ENCODE results near the gene KLHL29.
A peak's percentile ranks its signal among the peaks of the same experiment; 100 is the strongest.

The KLHL29 gene

GRCh38 chr2:23422089-23423061, 37.4 kb downstream of the KLHL29 start:
- DNase-seq (ENCODE audit: low read depth in 2 of 2): no peak

- no peak for DNase-seq (ENCODE audit: low read depth in 2 of 2)
Observed at GRCh38 chr2:23423062-23423872, 38.3 kb downstream of the KLHL29 start.

GRCh38 chr2:23423873-23424680, 39.1 kb downstream of the KLHL29 start:
- no peak for DNase-seq (ENCODE audit: low read depth in 2 of 2)

- DNase-seq (ENCODE audit: low read depth in 2 of 2): no peak
Observed at GRCh38 chr2:23425338-23425871, 40.4 kb downstream of the KLHL29 start.

GRCh38 chr2:23425885-23426262, 40.9 kb downstream of the KLHL29 start:
- no peak for DNase-seq (ENCODE audit: low read depth in 2 of 2)

- DNase-seq (ENCODE audit: low read depth in 2 of 2): no peak
Observed at GRCh38 chr2:23426263-23426905, 41.4 kb downstream of the KLHL29 start.

GRCh38 chr2:23427350-23427749, 42.4 kb downstream of the KLHL29 start:
- no peak for DNase-seq (ENCODE audit: low read depth in 2 of 2)

GRCh38 chr2:23427976-23428375, 43.0 kb downstream of the KLHL29 start:
- no peak for DNase-seq (ENCODE audit: low read depth in 2 of 2)

- DNase-seq (ENCODE audit: low read depth in 2 of 2): no peak
Observed at GRCh38 chr2:23429036-23429435, 44.1 kb downstream of the KLHL29 start.

- no peak for DNase-seq (ENCODE audit: low read depth in 2 of 2)
Observed at GRCh38 chr2:23430263-23430662, 45.3 kb downstream of the KLHL29 start.

GRCh38 chr2:23432531-23432930, 47.6 kb downstream of the KLHL29 start:
- no peak for DNase-seq (ENCODE audit: low read depth in 2 of 2)

- no peak for DNase-seq (ENCODE audit: low read depth in 2 of 2)
Observed at GRCh38 chr2:23433282-23433681, 48.3 kb downstream of the KLHL29 start.

GRCh38 chr2:23434721-23435121, 49.7 kb downstream of the KLHL29 start:
- DNase-seq (ENCODE audit: low read depth in 2 of 2): no peak

- DNase-seq (ENCODE audit: low read depth in 2 of 2): no peak
Observed at GRCh38 chr2:23435250-23436035, 50.5 kb downstream of the KLHL29 start.

GRCh38 chr2:23436346-23437098, 51.5 kb downstream of the KLHL29 start:
- DNase-seq (ENCODE audit: low read depth in 2 of 2): peak; percentile 11 to 32

- no peak for DNase-seq (ENCODE audit: low read depth in 2 of 2)
Observed at GRCh38 chr2:23441414-23441813, 56.4 kb downstream of the KLHL29 start.

- DNase-seq (ENCODE audit: low read depth in 2 of 2): no peak
Observed at GRCh38 chr2:23445450-23445868, 60.5 kb downstream of the KLHL29 start.

- DNase-seq (ENCODE audit: low read depth in 2 of 2): no peak
Observed at GRCh38 chr2:23446916-23447315, 61.9 kb downstream of the KLHL29 start.

GRCh38 chr2:23447405-23447804, 62.4 kb downstream of the KLHL29 start:
- no peak for DNase-seq (ENCODE audit: low read depth in 2 of 2)

Measured in stimulated activated CD4-positive, alpha-beta T cell treated with anti-CD3 and anti-CD28 coated beads, Interleukin-12 subunit alpha, Interleukin-12 subunit beta, amount 100 ng/mL, for 24 hours (primary cell).